Measurements from ENCODE around the gene GDPGP1.
A peak's percentile ranks its signal among the peaks of the same experiment; 100 is the strongest.

GDPGP1 gene

GRCh38 chr15:90212221-90213098, 21.5 kb upstream of the GDPGP1 start:
- 0 out of 2 replicates have a peak, but pooled peaks cover 3% of the 10 kb centered on the region for H3K36me3 ChIP-seq (ENCODE audit: control insufficient read depth, insufficient read depth, low read length)
- TF ChIP-seq, protein P1, sequence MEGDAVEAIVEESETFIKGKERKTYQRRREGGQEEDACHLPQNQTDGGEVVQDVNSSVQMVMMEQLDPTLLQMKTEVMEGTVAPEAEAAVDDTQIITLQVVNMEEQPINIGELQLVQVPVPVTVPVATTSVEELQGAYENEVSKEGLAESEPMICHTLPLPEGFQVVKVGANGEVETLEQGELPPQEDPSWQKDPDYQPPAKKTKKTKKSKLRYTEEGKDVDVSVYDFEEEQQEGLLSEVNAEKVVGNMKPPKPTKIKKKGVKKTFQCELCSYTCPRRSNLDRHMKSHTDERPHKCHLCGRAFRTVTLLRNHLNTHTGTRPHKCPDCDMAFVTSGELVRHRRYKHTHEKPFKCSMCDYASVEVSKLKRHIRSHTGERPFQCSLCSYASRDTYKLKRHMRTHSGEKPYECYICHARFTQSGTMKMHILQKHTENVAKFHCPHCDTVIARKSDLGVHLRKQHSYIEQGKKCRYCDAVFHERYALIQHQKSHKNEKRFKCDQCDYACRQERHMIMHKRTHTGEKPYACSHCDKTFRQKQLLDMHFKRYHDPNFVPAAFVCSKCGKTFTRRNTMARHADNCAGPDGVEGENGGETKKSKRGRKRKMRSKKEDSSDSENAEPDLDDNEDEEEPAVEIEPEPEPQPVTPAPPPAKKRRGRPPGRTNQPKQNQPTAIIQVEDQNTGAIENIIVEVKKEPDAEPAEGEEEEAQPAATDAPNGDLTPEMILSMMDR (IDR thresholded peaks at IDR 0.05; ENCODE audit: insufficient read depth, low read length, poor library complexity, severe bottlenecking), result no peak
- no peak for DNase-seq (ENCODE audit: extremely low read depth, insufficient read length)
- H3K27me3 ChIP-seq (replicated peaks; ENCODE audit: control insufficient read depth, insufficient read depth, low read length), result no peaks in the 10 kb centered on the region
- no peak overlapping the region for H3K4me3 ChIP-seq (replicated peaks; ENCODE audit: low read depth, low read length)

DNA sequence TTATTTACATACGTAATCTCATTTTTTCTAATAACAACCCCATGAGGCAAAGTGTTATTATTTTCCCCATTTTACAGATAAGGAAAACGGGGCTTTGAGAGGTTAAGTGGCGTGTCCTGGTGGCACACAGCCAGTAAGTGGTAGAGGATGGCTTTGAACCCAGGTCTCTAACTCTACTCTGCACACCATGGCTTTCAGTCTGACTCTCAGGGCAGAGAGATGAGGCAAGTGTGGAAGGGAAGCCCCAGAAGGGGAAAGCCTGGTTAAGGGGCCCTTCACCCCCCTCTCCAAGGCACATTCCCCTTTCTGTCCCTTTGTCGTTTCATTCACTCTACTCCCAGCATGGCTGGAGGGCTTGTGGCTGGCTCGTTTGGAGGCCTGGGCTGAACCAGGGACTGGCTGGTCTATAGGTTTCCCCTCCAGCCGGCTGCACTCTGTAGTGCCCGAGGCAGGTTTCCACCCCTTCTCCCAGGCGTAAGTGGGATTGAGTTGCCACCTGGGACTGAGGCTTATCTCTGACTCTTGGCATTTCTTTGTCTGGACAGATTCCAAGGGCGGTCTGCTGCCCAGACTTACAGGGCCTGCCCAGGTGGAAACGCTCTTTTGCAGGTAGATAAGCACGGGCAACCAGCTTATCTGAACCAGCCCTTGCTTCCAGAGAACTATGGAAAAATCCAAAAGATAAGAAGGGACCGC, 20.7 kb upstream of the GDPGP1 start:
- DNase-seq (ENCODE audit: extremely low read depth, insufficient read length), result no peak
- no peak overlapping the region for H3K4me3 ChIP-seq (replicated peaks; ENCODE audit: low read depth, low read length)
- no peaks in the 10 kb centered on the region for H3K27me3 ChIP-seq (replicated peaks; ENCODE audit: control insufficient read depth, insufficient read depth, low read length)
- TF ChIP-seq, protein P1 (IDR thresholded peaks at IDR 0.05; ENCODE audit: insufficient read depth, low read length, poor library complexity, severe bottlenecking), result no peak
- 0 out of 2 replicates have a peak, but pooled peaks cover 3% of the 10 kb centered on the region for H3K36me3 ChIP-seq (ENCODE audit: control insufficient read depth, insufficient read depth, low read length)

- Histone ChIP-seq H3K4me3 (replicated peaks; ENCODE audit: low read depth, low read length) (no peak overlapping the region), H3K27me3 (replicated peaks; ENCODE audit: control insufficient read depth, insufficient read depth, low read length) (no peaks in the 10 kb centered on the region), H3K36me3 (ENCODE audit: control insufficient read depth, insufficient read depth, low read length) (0 out of 2 replicates have a peak, but pooled peaks cover 3% of the 10 kb centered on the region)
- no peak for DNase-seq (ENCODE audit: extremely low read depth, insufficient read length)
- TF ChIP-seq, protein P1 (IDR thresholded peaks at IDR 0.05; ENCODE audit: insufficient read depth, low read length, poor library complexity, severe bottlenecking), result no peak
Measured at GRCh38 chr15:90213818-90214204, 20.2 kb upstream of the GDPGP1 start.

DNA sequence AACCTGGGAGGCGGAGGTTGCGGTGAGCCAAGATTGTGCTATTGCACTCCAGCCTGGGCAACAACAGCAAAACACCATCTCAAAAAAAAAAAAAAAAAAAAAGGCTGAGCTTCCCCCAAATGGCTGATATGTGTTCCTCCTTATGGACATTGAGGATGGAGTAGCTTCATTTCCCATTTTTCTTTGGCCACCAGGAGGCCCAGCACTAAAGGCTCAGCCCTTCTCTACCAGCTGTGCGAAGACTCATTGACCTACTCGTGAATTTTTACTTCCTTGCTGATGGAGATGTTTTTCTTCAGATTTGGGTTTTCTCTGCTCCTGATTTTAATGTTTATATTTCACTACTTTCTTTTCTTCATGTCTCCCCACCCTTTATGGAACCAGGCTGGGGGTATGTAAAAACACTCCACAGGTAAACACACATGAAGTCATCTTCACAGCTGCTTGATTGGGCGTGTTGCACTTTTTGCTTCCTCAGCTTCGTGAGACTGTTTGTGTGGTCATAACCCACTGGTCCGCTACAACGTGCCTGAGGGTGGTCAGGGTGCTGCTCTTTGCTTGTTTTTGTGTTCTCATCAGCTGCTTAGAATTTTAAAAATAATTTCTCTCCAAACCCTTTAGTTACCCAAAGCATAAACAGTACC, 19.3 kb upstream of the GDPGP1 start:
- Histone ChIP-seq H3K36me3 (ENCODE audit: control insufficient read depth, insufficient read depth, low read length) (0 out of 2 replicates have a peak, but pooled peaks cover 3% of the 10 kb centered on the region), H3K4me3 (replicated peaks; ENCODE audit: low read depth, low read length) (no peak overlapping the region), H3K27me3 (replicated peaks; ENCODE audit: control insufficient read depth, insufficient read depth, low read length) (no peaks in the 10 kb centered on the region)
- no peak for DNase-seq (ENCODE audit: extremely low read depth, insufficient read length)
- TF ChIP-seq, protein P1 (IDR thresholded peaks at IDR 0.05; ENCODE audit: insufficient read depth, low read length, poor library complexity, severe bottlenecking), result peak; percentile 16

GRCh38 chr15:90217671-90218394, 16.2 kb upstream of the GDPGP1 start:
- Histone ChIP-seq H3K4me3 (replicated peaks; ENCODE audit: low read depth, low read length) (no peak overlapping the region), H3K27me3 (replicated peaks; ENCODE audit: control insufficient read depth, insufficient read depth, low read length) (no peaks in the 10 kb centered on the region), H3K36me3 (ENCODE audit: control insufficient read depth, insufficient read depth, low read length) (peaks cover 1% of the 10 kb centered on the region)
- TF ChIP-seq, protein P1 (IDR thresholded peaks at IDR 0.05; ENCODE audit: insufficient read depth, low read length, poor library complexity, severe bottlenecking), result no peak
- DNase-seq (ENCODE audit: extremely low read depth, insufficient read length), result no peak

Data from GM06990 (cell line).